HG03460 (cell line): ENCODE results near the gene CRBN.

Source experiments
- ATAC-seq: cut with Tn5 transposase; IDR thresholded peaks from one replicate; pipeline ENCODE4 v1.9.1; 2021; ENCODE audit not compliant: unreplicated experiment

The CRBN gene

GRCh38 chr3:3177861-3178497 is 1.5 kb downstream of the CRBN start:
- no peak for ATAC-seq

- no peak for ATAC-seq
Measured at GRCh38 chr3:3172627-3173026, 6.9 kb downstream of the CRBN start.

DNA sequence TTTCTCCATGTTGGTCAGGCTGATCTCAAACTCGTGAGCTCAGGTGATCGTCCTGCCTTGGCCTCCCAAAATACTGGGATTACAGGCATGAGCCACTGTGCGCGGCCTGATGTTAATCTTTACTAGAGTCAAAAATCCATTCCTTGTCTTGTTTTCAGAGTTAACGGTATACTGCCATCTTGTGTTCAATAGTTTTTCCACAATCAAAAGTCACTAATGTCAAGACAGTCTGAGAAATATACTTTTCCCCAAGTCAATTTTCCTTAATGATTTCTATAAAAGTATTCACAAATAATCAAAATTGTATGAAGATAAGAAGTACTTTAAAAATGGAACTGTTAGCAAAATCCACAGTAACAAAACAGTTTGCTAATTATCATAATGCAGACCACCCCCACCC is 8.5 kb downstream of the CRBN start:
- peak; percentile 68 for ATAC-seq

GRCh38 chr3:3165650-3166049 is 13.8 kb downstream of the CRBN start:
- ATAC-seq: no peak

- ATAC-seq: no peak
Measured at GRCh38 chr3:3165241-3165640, 14.2 kb downstream of the CRBN start.

- ATAC-seq: no peak
Measured at GRCh38 chr3:3160826-3161225, 18.7 kb downstream of the CRBN start.

DNA sequence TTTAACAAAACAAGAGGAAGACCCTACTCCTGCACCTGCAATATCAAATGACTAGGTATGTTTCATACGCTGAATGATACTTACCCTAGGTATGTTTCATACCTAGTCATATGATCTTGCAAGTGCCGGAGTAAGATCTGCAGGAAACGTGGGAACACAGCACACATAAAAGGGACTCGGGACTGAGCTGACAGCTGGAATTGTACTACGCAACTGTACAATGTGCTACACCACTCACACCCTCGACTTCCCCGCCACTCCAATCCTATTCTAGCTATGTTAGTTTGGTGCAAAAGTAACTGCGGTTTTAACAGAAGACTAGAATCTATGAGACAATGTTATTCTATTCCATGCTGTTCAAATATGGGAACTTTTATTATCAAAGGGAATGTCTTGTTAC is 22.0 kb downstream of the CRBN start:
- no peak for ATAC-seq

- ATAC-seq: no peak
Measured at GRCh38 chr3:3154879-3155610, 24.4 kb downstream of the CRBN start.

GRCh38 chr3:3151513-3151912 is 28.0 kb downstream of the CRBN start:
- ATAC-seq: no peak

GRCh38 chr3:3149560-3149959 is 29.9 kb downstream of the CRBN start:
- ATAC-seq: no peak

DNA sequence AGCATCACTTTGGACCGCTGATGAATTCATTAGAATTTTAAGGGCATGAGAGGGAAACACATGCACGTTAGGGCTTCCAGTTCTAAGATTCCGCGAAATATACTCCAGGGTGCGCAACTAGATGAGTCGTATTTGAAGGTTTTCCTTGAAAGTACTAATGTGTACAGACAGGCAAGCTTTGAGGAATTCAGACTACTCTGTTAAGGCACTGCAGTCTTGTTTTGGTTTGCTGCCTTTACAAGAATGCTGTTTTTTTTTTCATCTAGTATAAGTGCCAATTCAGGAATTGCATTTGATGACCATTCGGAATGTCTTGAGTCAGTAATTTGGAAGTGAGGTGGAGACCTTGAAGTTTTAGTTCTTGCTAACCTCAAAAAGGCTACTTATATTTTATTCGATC is 33.7 kb downstream of the CRBN start:
- no peak for ATAC-seq

DNA sequence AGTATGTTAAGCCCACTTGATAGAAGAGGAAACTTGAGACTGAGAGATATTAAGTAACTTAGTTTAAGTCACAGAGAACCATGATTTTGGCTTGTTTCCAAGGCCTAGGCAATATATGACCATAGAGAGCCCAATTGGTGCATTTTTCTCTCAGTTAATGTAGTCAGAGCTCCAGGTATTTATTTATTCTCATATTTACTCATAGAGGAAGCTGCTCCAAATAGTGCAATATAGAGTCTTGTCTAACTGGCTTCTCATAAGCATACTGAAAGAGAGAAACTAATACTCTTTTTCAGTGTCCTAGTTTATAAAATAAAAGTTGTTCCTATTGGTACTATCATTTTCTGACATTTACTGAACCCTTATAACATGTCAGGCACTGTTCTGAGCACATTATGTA is 37.6 kb downstream of the CRBN start:
- ATAC-seq: no peak

DNA sequence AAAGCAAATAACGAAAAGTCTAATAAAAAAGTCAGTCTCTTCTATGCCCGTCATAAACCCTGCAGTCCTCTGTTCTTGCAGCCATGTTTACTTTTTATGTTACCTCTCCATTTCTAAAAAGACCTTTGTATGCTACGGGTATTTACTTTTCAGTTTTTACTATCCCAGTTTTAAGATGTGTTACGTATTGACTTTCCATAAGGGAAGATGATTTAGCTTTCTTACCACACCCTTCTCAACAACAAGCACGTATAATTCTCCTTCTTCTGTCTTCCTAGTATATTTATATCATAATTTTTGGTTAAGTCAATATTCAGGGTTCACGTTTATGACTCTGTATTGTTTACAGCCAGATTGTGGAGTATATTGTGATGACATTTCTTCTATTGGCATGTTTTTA is 42.0 kb downstream of the CRBN start:
- ATAC-seq: no peak

- ATAC-seq: no peak
Measured at GRCh38 chr3:3134750-3135448, 44.6 kb downstream of the CRBN start.

- no peak for ATAC-seq
Measured at GRCh38 chr3:3133500-3133899, 46.0 kb downstream of the CRBN start.

DNA sequence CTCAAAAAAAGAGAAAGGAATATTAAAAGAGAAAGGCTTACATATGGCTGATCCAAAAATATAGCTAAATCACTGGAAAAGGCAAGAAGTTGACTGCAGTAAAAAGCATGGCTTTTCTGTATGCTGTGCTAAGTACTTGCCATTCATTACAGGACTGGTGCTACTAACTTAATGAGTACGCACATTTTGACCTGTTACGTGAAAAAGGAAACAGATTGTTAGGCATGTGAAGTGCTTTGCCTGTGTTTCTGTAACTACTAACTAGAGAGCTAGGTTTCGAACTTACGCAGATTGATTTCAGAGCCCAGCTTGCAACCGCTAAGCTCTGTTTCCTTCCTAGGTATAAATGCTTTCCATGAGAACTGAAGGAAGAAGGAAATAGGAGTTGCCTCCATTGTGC is 49.9 kb downstream of the CRBN start:
- ATAC-seq: no peak

DNA sequence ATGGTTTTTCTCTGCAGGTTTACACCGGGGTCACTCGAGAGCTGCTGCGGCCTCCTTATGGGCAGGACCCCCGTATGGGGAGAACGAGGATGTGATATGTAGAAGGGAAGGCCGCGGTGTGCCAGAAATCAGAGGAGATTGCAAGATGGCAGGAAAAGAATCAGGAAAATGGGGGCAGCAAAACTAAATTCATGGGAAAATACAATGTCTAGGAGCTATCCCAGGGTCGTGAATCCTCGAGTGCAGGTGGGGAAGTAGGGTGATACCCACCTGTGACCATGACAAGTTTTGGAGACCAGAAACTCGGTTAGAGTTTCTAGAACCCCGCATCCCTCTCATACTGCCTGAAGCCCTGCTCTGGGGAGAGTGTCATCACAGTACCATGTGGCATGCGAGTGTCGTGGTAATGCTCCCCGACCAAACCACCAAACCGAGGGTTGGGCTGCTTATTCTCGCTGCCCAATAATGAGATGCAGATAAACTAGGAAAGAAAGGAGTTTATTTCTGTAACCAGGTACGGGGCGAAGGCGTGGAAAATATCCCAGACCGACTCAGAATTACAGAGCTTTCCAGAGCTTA is 52.0 kb downstream of the CRBN start:
- ATAC-seq: no peak

DNA sequence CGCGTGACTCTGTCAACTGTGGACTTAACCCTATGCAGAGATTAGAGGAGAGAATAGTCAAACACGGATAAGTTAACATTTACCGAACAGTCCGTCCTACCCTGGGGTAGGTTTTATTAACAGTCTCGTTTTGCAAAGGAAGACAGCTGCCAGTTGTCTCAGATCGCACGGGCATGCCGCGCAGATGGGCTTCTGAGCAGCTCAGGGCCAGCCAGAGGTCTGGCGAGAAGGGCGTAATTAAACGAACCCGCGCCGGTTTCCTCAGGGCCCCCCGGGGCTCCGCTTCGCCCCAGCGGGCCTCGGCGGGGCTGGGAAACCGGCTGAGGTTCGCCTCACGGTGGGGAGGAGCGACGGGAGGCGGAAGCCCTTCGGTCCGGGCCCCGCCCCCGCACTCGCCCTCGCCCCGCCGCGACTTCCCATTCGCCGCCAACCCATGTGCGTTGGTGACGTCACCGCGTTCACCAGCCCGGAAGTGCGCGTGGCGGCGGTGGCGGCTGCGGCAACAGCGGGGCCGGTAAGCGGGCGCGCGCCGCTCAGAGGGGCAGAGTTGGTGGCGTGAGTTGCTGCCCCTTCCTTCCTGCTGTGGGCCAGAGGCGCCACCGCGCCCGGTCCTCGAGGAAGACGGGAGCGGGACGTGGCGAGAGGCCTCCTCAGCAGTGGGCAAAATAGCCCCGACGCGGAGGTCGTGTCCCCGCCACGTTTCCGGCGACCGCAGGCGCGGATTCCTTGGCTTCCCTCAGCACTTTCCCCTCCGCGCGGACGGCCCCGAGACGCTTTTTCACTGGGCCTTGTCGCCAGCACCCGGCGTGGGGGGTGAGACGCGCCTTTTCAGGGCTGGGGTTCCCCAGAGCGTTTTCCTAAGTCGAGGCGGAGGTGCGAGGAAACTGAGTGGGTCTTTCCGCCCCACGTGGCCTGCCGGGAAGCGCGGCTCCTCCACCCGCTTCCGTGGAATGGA is 52.7 kb downstream of the CRBN start, which contains the start of gene TRNT1:
Gene TRNT1, plus strand, starts transcription at position 464 of the 955 bp plus-strand sequence. CDS start 2,101 bp downstream, outside the sequence.
- peak; percentile 93 for ATAC-seq

DNA sequence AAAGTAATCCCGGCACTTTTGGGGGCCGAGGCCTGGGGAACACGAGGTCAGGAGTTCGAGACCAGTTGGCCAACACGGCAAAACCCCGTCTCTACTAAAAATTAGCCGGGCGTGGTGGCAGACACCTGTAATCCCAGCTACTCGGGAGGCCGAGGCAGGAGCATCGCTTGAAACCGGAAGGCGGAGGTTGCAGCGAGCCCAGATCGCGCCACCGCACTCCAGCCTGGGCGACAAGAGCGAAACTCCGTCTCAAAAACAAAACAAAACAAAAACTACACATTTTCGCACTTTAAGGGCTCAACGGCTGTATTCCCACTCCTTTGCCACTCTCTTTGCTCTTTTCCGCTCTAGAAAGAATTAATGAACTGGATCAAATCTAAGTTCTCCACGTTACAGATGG is 53.5 kb downstream of the CRBN start:
- no peak for ATAC-seq

- no peak for ATAC-seq
Measured at GRCh38 chr3:3119393-3119851, 60.1 kb downstream of the CRBN start.

DNA sequence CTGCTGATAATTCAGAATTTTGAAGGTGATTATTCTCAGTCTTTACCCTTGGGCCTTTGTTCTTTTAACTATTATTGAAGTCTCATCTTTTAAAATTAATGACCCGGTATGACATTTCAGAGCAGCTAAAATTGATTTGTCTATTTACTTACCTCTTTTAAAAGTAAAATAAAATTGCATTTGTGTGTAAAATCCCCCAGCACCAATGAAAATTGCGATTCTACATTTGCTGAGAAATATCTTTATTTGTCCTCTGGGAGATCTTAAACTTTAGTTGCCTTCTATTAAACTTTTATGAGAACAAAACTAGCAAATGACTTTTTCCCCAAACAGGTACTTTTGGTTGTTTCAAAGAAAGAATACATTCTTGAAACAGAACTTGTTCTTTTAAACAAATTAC is 61.8 kb downstream of the CRBN start:
- no peak for ATAC-seq
